HG03342 (cell line): Measurements from ENCODE around the gene MLLT1.

ENCODE experiments used
- ATAC-seq: cut with Tn5 transposase; IDR thresholded peaks from one replicate; pipeline ENCODE4 v1.9.1; 2021; ENCODE audit warnings: mild to moderate bottlenecking, moderate library complexity; ENCODE audit not compliant: unreplicated experiment

MLLT1 gene

DNA sequence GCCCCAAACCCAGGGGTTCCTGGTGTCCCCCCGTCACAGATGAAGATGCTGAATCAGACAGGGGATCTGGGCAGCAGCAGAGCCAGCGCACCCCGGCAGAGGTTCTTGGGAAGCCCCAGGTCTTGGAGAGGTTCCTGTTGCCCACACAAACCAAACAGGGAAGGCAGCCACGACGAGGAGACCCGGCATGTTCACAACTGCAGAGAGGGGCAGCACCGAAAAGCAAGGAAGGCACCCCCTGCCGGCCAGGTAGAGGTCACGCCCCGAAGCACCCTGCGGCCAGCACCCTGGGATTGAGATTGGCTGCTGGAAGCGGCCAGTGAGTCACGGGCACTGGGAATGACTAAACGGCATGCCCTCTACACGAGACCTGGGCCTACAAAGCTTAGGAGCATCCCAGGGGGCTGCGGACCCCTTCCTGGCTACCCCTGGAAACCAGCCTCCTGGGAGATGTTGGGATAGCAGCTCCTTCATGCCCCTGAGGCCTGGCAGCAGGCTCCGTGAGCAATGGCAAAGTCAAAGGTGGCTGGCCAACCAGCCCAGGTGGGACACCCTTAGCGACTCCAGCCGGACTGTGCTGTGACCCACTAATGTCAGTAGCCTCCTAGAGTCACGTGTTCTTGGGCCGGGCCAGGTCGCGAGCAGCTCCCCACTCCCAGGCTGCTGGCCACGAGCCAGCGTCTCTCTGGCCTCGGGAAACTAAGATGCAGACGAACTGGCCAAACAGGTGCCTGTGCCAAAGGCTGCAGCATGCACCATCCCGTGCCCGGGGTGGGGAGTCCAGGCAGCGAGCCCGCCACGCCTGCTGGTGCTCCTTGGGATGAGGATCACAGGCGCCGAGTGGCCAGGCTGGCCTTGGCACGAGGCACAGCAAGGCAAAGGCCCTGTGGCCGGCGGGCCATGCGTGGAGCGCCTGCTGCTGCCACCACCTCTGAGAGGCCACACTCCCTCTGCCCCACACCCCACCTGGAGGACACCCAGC lies 43.2 kb downstream of the MLLT1 start:
- no peak for ATAC-seq

DNA sequence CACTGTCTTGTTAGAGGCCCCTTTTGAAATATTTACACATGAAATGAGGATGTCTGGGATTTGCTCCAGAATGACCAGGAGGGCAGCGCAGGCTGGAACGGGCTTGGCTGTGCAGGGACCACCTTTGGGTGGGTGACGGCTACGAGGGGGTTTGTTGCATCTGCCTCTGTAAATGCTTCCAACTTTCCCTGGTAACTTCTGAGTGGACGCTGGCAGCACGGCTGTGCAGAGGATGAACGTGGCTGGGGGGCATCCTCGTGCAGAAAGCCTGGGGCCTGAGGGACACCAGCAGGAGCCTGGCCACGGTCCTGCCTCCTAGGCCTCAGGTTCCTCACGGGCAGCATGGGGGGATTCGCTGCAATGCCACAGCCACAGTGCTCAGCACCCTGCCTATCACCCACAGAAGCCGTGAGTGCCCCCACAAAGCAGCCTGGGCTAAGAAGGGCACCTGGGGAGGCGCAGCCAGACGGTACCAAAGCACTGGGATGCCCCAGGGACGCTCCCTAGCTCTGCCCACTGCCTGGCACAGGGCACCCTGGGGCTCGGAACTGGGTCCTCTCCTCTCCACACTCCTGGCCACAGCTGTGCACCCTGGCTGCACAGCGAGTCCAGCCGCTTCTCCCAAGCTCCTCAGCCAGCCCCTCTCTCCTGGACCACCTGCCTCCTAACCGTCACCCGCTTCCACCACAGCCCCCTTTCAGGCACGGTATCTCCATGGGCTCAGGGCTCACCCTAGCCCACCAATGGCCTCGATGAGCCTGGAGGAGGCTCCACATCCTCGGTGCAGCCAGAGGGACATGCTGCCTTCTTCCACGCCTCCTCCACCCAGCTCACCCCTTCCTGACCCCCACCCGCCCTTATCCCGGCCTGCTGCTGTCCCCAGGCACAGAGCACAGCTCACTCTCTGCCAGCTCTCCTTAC lies 44.5 kb downstream of the MLLT1 start:
- ATAC-seq = no peak

DNA sequence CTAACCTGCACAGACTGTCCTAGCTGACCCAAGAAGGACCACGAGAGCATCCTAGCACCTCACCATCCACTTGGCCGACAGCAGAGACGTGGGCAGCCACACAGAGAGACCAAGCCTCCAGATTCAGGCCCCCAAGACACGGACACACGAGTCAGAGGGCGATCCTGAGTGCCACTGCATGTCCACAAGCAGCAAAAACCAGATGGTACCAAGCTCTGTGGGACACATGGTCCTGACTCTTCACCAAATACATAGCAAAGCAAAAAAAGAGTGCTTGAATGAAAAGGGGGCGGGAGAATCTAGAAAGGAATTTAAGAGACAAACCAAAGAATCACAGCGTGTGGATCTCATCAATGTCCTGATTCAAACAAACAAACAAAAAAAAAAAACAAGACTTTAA lies 45.2 kb downstream of the MLLT1 start:
- ATAC-seq = no peak

DNA sequence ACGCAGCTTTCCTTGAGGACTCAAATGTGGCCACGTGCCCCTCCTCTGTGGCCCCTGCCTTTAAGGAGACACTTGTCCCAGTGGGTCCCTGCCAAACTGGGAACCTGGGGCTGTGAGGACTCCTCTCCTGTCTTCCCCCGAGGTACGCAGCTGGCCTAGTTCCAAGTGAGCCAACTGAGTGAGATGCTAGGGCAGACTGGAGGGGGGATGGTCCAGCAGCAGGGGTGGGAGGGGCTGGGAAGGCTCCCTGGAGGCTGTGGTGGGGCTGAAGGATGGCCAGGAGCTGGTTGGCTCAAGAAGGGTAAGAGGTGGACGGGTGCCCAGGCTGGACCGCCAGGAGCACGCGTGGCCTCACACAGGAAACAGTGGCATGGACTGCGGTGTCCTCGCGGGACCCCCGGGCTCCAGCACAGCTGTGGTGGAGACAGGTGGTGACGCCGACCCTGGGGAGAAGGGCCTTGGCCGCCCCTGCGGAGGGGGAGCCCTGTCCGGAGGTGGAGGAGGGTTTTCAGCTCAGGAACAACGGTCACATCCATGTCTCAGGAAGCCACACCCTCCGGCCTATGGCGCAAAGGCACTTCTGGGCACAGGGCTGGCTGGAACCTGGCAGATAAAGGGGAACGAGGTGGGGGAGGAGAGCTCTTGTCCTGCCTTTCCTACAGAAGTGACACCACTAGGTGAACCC lies 45.8 kb downstream of the MLLT1 start:
- no peak for ATAC-seq

DNA sequence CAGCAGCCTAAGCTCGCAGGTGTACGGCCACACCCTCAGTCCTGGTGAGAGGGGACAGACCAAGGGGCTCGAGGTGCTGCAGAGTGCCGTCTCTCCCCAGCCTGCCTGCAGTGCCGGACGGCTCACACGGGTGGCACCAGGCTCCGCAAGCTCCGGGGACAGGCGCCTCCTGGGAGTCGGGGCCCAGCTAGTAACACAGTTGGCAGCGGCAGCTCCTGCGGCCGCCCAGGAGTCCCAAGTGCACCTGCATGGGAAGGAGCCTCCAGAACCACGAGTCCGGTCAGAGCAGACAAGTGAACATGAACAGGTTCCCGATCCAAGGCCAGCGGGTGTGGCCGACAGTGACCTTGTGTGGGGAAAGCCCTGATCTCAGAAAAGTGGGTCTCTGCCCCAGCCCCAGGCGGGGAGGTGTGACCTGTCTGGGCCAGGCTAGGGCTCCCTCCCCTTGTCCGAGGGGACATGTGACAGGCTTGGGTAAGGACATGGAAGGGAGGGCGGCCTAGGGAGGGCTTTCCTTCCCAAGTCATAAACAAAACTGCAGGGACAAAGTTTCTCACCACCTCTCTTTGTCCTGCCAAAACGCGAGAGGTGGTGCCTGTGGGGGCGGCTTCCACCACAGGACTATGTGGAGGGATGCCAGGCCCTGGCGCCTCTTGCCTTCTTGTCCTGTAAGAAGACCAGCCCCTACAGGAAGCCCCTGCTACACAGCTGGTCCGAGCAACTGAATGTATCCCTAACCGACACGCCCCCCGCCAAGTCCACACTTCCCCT lies 46.5 kb downstream of the MLLT1 start:
- ATAC-seq = no peak

DNA sequence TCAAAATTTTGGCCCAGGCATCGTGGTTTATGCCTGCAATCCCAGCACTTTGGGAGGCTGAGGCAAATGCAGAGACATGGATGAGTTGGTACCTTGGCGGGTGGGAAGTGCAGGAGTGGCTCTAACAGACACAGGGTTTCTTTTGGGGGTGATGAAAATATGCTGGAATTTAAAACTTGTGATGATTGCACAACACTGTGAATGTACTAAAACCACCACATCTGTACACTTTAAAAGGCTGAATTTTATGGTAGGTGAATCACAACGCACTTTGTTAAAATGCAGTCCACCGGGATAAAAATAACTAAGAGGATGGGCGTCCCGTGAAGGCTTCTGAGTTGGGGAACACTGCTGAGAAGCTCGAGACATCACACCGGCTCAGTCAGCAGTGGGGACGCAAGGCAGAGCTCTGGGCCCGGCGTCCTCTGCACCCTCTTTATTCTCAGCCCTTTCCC lies 47.1 kb downstream of the MLLT1 start:
- no peak for ATAC-seq

DNA sequence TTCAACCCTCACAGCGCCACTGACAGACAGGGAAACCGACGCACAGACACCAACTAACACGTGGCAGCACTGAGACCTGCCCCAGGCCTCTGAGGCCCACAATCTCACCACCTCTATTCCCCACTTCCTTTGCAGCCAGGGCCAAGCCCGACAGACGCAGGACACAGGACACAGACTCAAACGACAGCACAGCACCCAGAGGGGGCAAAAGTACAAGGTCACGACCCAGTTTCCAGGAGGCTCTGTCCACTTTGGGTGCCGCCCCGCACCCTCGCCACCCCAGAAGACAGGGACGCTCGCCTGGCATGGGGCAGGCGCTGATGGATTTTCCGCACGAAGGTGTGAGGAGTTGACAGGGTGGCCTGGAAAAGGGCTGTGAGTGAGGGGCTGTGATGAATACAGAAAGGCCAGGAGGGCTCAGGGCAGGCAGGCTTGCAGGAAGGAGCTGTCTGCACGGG lies 48.8 kb downstream of the MLLT1 start:
- no peak for ATAC-seq

DNA sequence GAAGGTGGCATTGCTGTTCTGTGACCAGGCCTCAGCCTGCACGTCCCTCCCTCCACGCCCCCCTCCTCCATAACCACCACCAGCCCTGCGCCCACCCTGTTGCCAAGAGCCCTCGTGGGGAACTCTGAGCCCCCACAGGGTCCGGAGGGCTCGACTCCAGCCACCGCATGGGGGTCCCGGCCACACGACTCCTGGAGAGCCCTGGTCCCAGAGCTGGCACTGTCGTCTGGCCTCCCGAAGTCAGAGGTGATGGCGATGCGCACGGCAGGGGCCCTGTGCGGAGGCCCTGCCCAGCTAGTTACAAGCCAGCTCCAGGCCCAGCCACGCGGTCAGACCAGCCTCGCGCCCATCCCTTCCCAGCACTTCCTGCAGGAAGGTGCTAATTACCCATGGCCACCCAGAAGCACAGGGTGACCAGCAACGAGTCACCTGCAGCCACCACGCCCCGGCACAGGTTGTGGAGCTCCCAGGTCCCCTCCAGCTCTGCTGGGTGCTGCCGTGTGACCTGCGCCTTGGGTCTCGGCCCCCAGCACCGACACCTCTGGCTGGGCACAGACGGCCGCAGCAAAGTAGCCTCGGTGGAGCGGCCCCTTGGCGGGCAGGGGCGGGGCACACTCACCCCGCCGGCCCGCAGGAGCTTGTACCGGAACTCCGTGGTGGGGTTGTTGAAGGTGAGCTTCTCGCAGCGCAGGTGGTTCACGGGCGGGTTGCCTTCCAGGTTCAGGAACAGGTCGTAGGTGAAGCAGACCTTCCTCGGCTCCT lies 49.6 kb downstream of the MLLT1 start:
- no peak for ATAC-seq

DNA sequence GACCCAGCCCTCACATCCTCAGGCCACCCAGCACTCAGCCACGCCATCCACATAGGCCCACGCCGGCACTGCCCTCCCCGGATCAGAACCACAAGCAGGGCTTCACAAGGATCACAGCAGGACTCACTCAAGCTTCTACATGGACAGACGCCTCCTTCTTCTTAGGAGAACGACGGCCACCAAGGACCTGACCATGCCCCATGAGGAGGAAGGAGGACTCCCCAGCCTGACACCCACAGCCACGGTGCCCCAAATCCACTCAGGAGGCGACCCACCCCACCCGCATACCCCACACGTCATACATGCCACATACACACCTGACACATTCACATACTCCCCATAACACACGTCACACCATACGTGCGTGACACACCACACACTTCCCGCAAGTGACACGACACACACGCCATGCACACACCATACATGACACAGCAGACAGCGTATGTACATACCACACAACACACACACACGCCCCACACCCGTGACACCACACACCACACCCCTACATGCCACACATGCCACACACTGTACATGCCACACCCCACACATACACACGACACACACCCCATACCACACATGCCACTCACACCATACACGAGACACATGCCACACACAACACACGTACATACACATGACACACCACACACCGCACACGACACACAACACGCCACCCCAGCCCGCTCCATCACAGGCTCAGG lies 50.4 kb downstream of the MLLT1 start:
- no peak for ATAC-seq

DNA sequence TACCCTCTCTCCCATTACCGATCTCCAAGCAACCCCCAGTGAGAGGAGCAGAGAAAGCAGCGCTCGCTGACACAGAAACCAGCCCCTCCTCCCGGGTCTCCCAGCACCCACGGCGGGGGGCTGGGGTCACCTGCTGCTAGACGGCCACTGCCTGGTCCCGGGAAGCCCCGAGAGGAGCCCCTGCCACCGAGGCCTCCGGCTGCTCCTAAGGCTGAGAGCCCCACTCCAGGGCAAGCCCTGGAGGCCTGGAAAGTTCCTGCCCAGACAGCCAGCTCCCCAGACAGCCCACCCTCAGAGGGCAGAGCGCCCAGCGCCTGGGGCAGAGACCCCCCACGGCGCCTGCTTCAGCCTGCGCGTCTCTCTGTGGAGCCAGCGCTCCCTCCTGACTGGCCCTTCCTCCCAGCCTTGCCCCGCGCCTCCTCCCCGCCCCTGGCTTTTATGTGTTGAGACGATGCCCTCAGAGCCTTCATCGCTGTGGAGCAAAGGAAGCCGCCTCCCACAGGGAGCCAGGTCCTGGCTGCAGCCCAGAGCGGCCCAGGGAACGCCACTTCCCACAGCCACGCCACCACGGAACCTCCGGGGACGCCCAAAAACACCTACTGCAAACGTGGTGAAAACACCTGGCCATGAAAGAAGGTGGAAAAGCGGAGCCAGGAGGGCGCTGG lies 51.1 kb downstream of the MLLT1 start:
- no peak for ATAC-seq

DNA sequence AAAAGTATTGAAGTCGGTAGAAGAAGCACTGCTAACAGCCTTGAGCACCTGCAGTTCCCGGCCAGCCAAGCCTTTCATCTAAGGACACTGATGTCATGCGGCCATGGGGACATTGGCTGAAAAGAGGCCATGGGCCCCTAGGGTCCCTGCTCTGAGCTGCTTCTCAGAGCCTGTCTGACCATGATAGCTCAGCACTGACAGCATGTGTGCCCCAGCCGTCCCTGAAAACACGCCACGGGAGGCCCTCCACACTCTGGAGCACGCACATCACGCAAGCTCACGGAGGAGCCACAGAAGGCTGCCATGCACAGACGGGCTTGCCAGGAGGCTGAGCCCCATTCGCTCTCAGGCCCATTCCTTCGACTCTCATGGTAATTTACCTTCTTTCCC lies 51.8 kb downstream of the MLLT1 start:
- ATAC-seq = no peak

DNA sequence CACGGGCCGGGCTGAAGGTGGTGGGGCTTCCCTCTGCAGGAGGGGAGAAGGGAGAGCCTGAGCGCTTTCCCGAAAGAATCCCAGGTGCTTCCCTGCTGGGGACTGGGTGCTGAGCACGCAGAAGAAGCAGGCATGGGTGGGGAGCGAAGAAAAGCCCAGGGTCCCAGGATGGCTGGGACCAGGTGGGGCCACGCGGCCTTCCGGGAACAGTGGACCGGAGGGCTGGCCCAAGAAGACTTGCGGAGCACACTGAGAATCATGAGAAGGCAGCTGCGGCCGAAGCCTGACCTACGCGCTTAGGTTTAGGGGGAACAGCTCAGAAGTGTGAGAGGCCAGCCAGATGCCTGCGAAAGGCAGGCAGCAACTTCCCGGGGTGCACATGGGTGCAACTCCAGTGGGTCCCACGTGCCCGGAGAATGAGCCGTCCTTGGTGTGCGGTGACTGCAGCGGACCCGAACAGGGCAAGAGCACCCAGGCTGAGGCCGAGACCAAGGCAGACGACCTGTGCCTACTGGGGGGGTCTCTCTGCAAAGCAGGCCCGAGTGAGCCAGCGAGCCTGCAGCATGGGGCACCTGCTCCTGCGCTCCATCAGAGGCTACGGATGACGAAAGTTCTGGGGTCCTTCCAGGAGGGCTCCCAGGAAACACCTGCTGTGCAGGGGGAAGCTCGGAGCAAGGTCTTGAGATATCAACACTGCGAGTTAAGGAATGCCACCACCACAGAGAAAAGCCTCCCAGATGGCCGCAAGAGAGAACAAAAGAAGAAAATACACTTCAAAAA lies 52.4 kb downstream of the MLLT1 start:
- ATAC-seq = no peak

DNA sequence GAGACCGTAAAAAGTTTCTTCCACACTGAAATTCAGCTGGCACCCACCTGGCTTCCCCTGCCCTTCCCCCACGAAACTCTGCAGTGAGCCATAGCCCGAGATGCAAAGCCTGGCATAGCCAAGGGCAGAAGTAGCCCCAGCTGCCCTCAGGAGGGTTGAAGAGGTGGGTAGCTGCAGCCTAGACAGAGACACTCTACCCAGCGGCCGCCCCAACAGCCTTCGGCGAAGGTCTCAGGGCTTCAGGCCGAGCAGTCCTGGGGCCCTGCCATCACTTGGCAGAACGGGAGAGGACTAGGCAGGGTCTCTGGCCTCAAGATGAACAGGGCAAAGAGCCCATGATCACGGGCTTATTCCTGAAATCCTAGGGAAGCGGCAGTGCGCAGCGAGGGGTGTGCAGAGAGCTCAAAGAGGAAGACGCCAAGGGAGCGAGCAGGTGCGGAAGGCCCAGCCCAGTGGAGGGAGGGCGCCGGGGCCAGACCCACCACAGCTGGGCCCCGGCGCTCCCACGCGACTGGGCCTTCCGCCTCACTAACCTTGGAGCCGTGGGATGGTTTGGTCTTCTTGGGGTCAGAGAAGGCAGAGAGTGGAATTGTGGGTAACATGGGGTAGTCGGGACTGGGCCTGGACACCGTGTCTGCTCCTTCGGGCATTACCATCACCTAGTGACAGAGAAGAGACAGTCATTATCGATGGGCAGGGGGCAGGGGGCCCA lies 53.2 kb downstream of the MLLT1 start:
- ATAC-seq = no peak

DNA sequence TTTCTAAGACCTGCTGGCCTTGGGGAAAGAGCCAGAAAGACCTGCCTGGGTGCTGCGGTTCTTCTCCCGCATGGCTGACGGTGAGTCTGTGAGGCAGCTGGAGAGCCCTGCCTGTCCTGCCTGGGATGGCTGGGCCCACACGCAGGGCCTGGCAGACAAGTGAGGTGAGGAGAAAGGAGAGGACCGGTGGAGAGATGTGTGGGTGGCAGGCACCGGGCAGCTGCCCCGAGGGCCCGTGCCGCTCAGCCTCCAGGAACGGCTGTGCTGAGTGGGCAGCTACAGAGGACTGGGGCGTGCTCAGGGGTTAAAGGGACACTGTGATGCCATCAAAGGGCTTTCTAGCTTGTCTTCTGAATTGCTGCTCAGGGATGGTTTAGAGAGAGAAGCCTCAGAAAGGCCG lies 53.8 kb downstream of the MLLT1 start:
- ATAC-seq = no peak

DNA sequence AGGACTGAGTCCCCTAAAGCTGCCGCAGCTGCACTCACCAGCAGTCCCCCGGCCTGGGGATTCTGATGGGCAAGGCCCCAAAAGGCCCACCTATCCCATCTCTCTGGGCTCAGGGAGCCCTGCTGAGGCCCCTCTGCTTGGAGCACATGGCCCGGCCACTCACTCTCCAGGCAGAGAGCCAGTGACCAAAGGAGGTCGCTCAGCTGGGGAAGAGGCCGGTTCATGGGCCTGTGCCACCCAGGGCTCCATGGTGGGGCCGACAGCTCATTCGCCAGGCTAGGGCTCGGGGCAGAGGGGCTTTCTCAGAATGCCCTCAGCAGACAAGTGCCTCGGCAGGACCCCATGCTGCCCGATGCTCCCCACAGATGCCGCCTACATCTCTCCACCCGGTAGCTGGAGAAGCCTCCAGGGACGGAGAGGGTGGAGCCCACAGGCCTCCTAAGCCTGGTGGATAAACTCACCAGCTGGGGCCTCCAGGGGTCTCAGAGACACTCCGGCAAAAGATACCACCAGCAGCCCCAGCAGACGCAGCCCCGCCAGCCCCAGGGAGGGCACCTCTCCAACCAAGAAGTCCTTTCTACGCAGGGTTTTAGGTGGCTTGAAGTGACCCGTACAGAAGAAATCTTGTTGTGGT lies 54.4 kb downstream of the MLLT1 start:
- ATAC-seq = no peak

DNA sequence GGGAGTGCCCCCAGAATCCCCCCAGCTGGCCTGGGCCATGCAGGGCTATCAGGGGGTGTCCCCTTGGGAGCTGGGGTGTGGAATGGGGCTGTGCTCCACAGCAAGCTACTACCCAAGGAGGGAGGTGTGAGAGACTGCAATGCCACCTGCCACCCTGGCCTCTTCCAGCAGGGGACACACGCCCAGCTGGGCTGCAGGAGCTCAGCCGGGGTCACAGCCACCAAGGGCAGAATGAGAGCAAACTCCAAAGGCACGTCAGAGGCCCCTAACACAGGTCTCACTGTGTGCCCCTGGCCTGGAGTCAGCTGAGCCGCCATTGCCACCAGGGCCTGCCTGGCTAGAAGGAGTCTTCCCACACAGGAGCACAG lies 55.5 kb downstream of the MLLT1 start:
- ATAC-seq = no peak
